Measurements from ENCODE around the gene DPF3.

Gene DPF3

GRCh38 chr14:72904840-72905561 is 11.1 kb upstream of the DPF3 start:
- Histone ChIP-seq H3K4me3 (replicated peaks; ENCODE audit: low read depth, low read length) (no peak overlapping the region), H3K27me3 (replicated peaks; ENCODE audit: control insufficient read depth, insufficient read depth, low read length) (no peaks in the 10 kb centered on the region), H3K36me3 (ENCODE audit: control insufficient read depth, insufficient read depth, low read length) (no peaks in the 10 kb centered on the region)
- no peak for DNase-seq (ENCODE audit: extremely low read depth, insufficient read length)
- TF ChIP-seq CTCF (IDR thresholded peaks at IDR 0.05; ENCODE audit: insufficient read depth, low read length, poor library complexity, severe bottlenecking), result peak; percentile 90

GRCh38 chr14:72904218-72904617 is 10.3 kb upstream of the DPF3 start:
- TF ChIP-seq CTCF (IDR thresholded peaks at IDR 0.05; ENCODE audit: insufficient read depth, low read length, poor library complexity, severe bottlenecking), result no peak
- no peak for DNase-seq (ENCODE audit: extremely low read depth, insufficient read length)
- Histone ChIP-seq H3K36me3 (ENCODE audit: control insufficient read depth, insufficient read depth, low read length) (no peaks in the 10 kb centered on the region), H3K27me3 (replicated peaks; ENCODE audit: control insufficient read depth, insufficient read depth, low read length) (no peaks in the 10 kb centered on the region), H3K4me3 (replicated peaks; ENCODE audit: low read depth, low read length) (no peak overlapping the region)

- TF ChIP-seq CTCF (IDR thresholded peaks at IDR 0.05; ENCODE audit: insufficient read depth, low read length, poor library complexity, severe bottlenecking), result no peak
- H3K36me3 ChIP-seq (ENCODE audit: control insufficient read depth, insufficient read depth, low read length), result no peaks in the 10 kb centered on the region
- H3K27me3 ChIP-seq (replicated peaks; ENCODE audit: control insufficient read depth, insufficient read depth, low read length), result no peaks in the 10 kb centered on the region
- no peak overlapping the region for H3K4me3 ChIP-seq (replicated peaks; ENCODE audit: low read depth, low read length)
- DNase-seq (ENCODE audit: extremely low read depth, insufficient read length), result no peak
Observed at GRCh38 chr14:72903716-72904115, 9.8 kb upstream of the DPF3 start.

GRCh38 chr14:72902801-72903530 is 9.1 kb upstream of the DPF3 start:
- H3K4me3 ChIP-seq (replicated peaks; ENCODE audit: low read depth, low read length), result no peak overlapping the region
- no peak for DNase-seq (ENCODE audit: extremely low read depth, insufficient read length)
- no peak for TF ChIP-seq CTCF (IDR thresholded peaks at IDR 0.05; ENCODE audit: insufficient read depth, low read length, poor library complexity, severe bottlenecking)
- H3K27me3 ChIP-seq (replicated peaks; ENCODE audit: control insufficient read depth, insufficient read depth, low read length), result no peaks in the 10 kb centered on the region
- no peaks in the 10 kb centered on the region for H3K36me3 ChIP-seq (ENCODE audit: control insufficient read depth, insufficient read depth, low read length)

- H3K36me3 ChIP-seq (ENCODE audit: control insufficient read depth, insufficient read depth, low read length), result no peaks in the 10 kb centered on the region
- H3K27me3 ChIP-seq (replicated peaks; ENCODE audit: control insufficient read depth, insufficient read depth, low read length), result no peaks in the 10 kb centered on the region
- H3K4me3 ChIP-seq (replicated peaks; ENCODE audit: low read depth, low read length), result no peak overlapping the region
- no peak for TF ChIP-seq CTCF (IDR thresholded peaks at IDR 0.05; ENCODE audit: insufficient read depth, low read length, poor library complexity, severe bottlenecking)
- no peak for DNase-seq (ENCODE audit: extremely low read depth, insufficient read length)
Observed at GRCh38 chr14:72901361-72901760, 7.5 kb upstream of the DPF3 start.
